Measurements from ENCODE around the gene ACD. TPM values are rescaled to one million over a fixed set of nuclear protein-coding genes. Genes with fewer than 3 reads are reported as not detected.

The ACD gene
- total and polyA plus RNA-seq, 2 of the 4 experiments (the other 2 are of a cell fraction) = 15.6 to 31.1 TPM

GRCh38 chr16:67683767-67684166, 23.7 kb upstream of the ACD start:
- Histone ChIP-seq H3K4ac (ENCODE audit: low read depth, low read length) (no peak overlapping the region), H3K4me2 (ENCODE audit: low read depth, low read length) (no peak overlapping the region), H3K4me3 (ENCODE audit: insufficient read depth, low read depth, low read length) (no peak overlapping the region), H2BK120ac (ENCODE audit: low read depth, low read length) (no peak overlapping the region), H3K79me1 (ENCODE audit: low read depth in 1 of 2, low read length in 2 of 2) (peaks cover 0 to 33% of the 10 kb centered on the region in 2 experiments; a peak in 3 of 4 replicates), H4K20me1 (ENCODE audit: insufficient read depth, low read length) (no peaks in the 10 kb centered on the region), H3K4me1 (ENCODE audit: control insufficient read depth, insufficient read depth, low read length) (peaks cover 2% of the 10 kb centered on the region; the same call in 1 of the 2 replicates), H2AK9ac (replicated peaks; ENCODE audit: low read depth, low read length, poor library complexity) (no peak overlapping the region), H2BK20ac (ENCODE audit: low read depth, low read length) (no peak overlapping the region), H2BK15ac (ENCODE audit: low read depth, low read length) (no peak overlapping the region), H3K9ac (ENCODE audit: low read depth, low read length) (no peak overlapping the region), H3K56ac (ENCODE audit: extremely low read depth, insufficient read depth, low read length) (no peak overlapping the region), H3K9me3 (ENCODE audit: control insufficient read depth, insufficient read depth, low read length) (no peaks in the 10 kb centered on the region), H3K14ac (replicated peaks; ENCODE audit: low read depth, low read length) (no peak overlapping the region), H3K27ac (ENCODE audit: insufficient read depth, low read length) (no peak overlapping the region), H2BK5ac (ENCODE audit: low read depth, low read length, poor library complexity, severe bottlenecking) (no peak overlapping the region), H3K27me3 (ENCODE audit: control insufficient read depth, insufficient read depth, low read length) (no peaks in the 10 kb centered on the region), H3K9me1 (ENCODE audit: insufficient read depth, low read length) (peaks cover 10% of the 10 kb centered on the region), H3K36me3 (ENCODE audit: control insufficient read depth, insufficient read depth, low read length) (peaks cover 19% of the 10 kb centered on the region), H2AFZ (replicated peaks; ENCODE audit: low read length, poor library complexity) (no peak overlapping the region), H2AK5ac (ENCODE audit: low read depth, low read length) (no peak overlapping the region), H4K91ac (ENCODE audit: insufficient read depth, low read depth, low read length) (no peak overlapping the region), H4K8ac (ENCODE audit: low read depth in 2 of 2, low read length in 2 of 2) (no peak overlapping the region), H3K23ac (ENCODE audit: low read depth, low read length) (no peak overlapping the region), H3K18ac (ENCODE audit: low read depth, low read length) (no peak overlapping the region), H4K5ac (ENCODE audit: low read depth, low read length) (no peak overlapping the region)
- DNase-seq = no peak
- intact Hi-C loops (cut with micrococcal nuclease) = no loop called here
- POLR2A ChIA-PET (ENCODE audit: unreplicated experiment) = no interaction called here
- dilution Hi-C loops (cut with HindIII; ENCODE audit: low sequenced_read_pairs, unreplicated experiment) = no loop called here
- WGBS, 2 experiments (ENCODE audit: extremely low coverage in 2 of 2, insufficient read length in 1 of 2) = no CpG with 5 or more reads among the region's 4 CpGs
- in situ Hi-C loops (cut with MboI; ENCODE audit: low sequenced_read_pairs) = no loop called here
- TF ChIP-seq POLR2A (IDR thresholded peaks at IDR 0.05; ENCODE audit: low read depth, low read length) (no peak), BHLHE40 (IDR thresholded peaks at IDR 0.05; ENCODE audit: low read depth, low read length) (no peak), RCOR1 (IDR thresholded peaks at IDR 0.05; ENCODE audit: insufficient replicate concordance, low read length) (no peak), RFX5 (IDR thresholded peaks at IDR 0.05; ENCODE audit: low read depth, low read length) (no peak), FOS (IDR thresholded peaks at IDR 0.05; ENCODE audit: low read depth, low read length) (no peak), MAZ (IDR thresholded peaks at IDR 0.05; ENCODE audit: borderline replicate concordance, low read depth, low read length) (no peak), CHD1 (IDR thresholded peaks at IDR 0.05; ENCODE audit: low read depth, low read length) (no peak), CEBPB (IDR thresholded peaks at IDR 0.05; ENCODE audit: low read depth, low read length) (no peak), MXI1 (IDR thresholded peaks at IDR 0.05; ENCODE audit: borderline replicate concordance, low read depth, low read length) (no peak), NFE2L2 (IDR thresholded peaks at IDR 0.05; ENCODE audit: low read depth, low read length) (no peak), RAD21 (IDR thresholded peaks at IDR 0.05; ENCODE audit: low read length) (no peak)
- TF ChIP-seq, protein P1, sequence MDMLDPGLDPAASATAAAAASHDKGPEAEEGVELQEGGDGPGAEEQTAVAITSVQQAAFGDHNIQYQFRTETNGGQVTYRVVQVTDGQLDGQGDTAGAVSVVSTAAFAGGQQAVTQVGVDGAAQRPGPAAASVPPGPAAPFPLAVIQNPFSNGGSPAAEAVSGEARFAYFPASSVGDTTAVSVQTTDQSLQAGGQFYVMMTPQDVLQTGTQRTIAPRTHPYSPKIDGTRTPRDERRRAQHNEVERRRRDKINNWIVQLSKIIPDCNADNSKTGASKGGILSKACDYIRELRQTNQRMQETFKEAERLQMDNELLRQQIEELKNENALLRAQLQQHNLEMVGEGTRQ (IDR thresholded peaks at IDR 0.05; ENCODE audit: low read depth, low read length) = no peak
- no peak for ATAC-seq (ENCODE audit: low read depth)
- CTCF ChIA-PET = no interaction called here
- no TSS peak for BruUV-seq (replicated peaks)

Measured in IMR-90 (cell line).